GM21526 (cell line): ENCODE measurements around the gene FAM43B.

ENCODE experiments used
- ATAC-seq: cut with Tn5 transposase; IDR thresholded peaks from one replicate; pipeline ENCODE4 v1.9.1; 2021; ENCODE audit warnings: moderate library complexity; ENCODE audit not compliant: unreplicated experiment, low FRiP score

Gene FAM43B

DNA sequence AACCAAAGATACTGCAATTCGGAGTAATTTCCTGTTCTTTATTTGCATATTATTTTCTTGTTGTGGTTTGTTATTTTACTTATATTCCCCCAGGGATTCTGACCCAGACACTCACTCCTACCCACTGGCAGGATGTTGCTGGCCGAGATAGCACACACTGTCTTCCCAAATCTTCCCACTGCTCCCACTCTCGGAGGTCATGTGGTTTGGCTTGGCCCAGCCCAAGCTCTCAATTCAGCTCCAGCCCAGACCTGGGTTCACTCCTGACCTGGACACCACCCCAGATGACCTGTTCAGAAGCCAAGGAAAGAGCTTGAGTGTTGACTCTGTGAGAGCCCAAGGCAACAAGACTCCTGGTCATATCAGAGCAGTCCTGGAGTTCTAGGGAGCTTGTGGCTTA lies 1.2 kb upstream of the FAM43B start:
- ATAC-seq, result no peak

DNA sequence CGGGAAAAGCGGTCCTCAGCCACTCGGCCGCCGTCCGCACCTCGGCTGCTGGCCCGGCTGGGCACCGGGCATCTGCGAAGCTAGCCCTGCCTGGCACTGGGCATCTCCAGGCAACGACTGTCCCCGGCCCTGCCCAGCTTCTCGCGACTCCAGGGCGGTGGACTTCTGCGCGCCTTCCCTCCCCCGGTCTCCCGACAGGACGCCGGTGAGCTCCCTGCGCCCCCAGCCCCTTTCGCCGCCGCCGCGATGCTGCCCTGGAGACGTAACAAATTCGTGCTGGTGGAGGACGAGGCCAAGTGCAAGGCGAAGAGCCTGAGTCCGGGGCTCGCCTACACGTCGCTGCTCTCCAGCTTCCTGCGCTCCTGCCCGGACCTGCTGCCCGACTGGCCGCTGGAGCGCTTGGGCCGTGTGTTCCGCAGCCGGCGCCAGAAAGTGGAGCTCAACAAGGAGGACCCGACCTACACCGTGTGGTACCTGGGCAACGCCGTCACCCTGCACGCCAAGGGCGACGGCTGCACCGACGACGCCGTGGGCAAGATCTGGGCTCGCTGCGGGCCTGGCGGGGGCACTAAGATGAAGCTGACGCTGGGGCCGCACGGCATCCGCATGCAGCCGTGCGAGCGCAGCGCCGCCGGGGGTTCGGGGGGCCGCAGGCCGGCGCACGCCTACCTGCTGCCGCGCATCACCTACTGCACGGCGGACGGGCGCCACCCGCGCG lies 514 bp downstream of the FAM43B start:
- no peak for ATAC-seq

DNA sequence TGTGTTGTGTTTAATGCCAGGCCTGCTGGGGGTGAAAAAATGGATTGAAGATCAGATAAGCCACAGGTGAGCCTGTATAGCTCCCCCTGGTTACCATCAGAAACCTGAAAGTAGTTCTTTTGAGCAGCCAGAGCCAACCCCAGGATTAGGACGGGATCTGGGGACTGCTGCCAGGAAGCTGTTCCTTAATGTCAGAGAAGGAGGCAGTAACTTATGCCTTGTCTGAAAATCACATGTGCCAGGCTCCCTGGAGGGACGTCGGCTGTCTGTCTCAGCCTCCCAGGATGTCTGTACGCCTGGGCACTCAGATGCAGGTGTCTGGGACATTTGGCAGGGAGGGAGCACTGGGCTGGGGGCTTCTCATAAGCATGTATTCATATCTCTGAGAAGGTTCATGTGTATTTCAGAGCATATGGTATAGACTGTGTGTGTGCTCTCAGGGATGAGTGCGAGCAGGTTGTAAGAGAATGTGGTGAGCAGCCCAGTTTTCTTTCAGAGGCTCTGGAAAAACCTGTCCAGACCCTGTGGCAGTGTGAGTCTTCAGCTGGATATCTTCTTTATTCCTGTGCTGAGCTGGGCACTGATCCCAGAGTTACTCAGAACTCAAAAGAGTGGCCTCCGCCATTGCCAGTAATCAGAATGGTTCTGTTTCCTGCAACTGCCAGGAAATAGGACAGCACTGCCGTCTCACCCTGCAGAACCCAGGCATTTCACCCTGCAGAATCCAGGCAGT lies 2.8 kb downstream of the FAM43B start:
- no peak for ATAC-seq

DNA sequence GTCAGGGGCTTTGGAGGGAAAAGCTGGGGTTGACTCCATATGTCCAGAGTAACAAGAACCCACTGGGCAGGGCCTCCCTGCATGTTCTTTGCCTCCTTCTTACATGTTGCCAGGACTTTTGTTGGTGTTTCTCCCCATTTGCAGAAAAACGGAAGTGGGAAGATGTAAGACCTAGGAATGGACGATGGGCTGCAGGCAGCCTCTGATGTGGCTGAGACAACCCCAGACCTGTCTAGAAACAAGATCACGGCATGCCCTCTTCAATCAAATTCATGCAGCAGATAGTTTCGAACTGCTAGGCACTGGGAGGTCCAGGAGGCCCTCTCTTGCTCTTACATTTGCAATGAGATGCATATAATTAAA lies 3.4 kb downstream of the FAM43B start:
- no peak for ATAC-seq

DNA sequence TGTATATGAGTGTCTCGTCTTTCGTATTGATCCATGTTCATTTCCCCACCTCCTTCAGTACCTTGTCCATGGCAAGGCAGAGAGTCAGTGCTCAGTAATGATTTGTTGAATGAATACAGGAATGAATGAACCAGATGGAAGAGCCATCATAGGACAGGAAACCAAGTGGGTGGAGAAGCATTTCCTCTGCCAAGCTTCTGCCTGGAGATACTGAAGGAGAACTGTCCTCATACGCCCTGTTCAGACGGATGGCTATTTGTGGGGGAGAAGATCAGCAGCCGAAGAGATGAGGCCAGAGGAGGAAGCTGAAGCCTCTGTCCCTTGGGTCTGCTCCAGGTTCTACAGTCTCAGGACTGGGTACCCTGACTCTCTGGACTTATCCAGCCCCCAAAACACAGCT lies 5.8 kb downstream of the FAM43B start:
- no peak for ATAC-seq

DNA sequence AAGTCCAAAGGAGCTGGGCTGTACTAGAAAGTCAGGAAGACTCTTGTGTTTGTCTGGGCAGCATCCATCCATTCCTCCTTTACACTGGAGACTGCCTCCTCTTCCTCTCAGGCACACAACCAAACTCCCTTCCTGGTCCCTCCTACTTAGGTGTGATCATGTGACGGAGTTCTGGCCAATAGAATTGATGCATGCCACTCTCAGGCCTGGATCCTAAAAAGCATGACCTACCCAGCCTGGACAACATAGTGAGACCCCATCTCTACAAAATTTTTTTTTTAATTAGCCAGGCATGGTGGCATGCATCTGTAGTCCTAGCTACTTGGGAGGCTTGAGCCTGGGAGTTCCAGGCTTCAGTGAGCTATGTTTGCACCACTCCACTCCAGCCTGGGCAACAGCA lies 8.6 kb downstream of the FAM43B start:
- no peak for ATAC-seq

GRCh38 chr1:20565234-20565633 lies 12.9 kb downstream of the FAM43B start:
- no peak for ATAC-seq

- ATAC-seq, result no peak
Measured at GRCh38 chr1:20569523-20570098, 17.2 kb downstream of the FAM43B start.

DNA sequence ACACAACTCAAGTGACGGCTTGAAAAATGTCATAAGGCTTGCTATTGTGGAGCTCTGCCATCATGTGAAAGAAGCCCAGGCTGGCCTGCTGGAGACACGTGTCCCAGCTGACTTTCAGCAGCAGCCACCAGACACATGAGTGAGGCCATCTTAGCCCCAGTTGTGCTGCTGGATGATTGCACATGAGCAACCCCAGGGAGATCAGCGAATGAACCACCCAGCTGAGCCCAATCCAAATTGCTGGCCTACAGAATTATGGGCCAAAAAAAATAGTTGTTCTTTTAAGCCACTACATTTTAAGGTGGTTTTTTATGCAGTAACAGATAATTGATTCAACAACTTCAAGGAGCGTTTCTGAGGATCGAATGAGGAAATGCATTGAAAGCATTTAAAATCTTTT lies 19.1 kb downstream of the FAM43B start:
- ATAC-seq, result no peak

- no peak for ATAC-seq
Measured at GRCh38 chr1:20573987-20574386, 21.6 kb downstream of the FAM43B start.

DNA sequence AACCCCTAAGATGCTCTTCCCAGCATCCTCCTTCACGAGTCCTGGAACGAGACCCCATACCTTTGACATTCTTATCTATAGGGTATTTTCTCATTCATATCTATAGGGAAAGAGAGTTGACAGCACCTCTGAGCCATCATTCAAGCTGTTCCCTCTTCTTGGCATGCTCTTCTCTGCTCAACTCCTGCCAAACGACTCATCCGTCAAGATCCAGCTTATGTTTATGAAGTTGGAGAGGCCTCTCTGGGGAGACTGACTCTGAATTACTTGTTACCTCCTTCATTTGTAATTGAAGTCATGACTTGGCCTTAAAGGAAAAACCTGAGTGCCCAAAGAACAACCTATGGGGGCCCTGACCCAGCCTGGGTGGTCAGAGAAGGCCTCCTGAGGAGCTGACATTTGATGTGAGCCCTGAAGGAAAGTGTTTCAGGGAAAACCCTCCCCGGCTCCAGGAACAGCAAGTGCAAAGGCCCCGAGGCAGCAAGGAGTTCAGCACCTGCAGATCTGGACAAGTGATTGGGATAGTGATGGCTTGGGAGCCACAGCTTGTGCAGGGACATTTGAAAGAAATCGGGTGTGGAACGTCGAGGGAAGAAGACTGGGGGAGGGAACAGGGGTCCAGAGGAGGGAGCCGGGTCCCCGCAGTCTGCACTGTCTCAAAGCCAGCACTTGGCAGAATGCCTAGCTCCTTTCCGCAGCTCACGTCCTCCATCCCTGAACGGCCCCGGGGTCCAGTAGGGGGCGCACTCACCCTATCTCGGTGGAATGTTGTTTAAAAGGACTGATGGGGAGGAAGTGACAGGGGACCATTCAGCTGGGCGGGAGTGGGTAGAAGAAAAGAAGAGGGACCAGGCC lies 22.5 kb downstream of the FAM43B start:
- no peak for ATAC-seq

DNA sequence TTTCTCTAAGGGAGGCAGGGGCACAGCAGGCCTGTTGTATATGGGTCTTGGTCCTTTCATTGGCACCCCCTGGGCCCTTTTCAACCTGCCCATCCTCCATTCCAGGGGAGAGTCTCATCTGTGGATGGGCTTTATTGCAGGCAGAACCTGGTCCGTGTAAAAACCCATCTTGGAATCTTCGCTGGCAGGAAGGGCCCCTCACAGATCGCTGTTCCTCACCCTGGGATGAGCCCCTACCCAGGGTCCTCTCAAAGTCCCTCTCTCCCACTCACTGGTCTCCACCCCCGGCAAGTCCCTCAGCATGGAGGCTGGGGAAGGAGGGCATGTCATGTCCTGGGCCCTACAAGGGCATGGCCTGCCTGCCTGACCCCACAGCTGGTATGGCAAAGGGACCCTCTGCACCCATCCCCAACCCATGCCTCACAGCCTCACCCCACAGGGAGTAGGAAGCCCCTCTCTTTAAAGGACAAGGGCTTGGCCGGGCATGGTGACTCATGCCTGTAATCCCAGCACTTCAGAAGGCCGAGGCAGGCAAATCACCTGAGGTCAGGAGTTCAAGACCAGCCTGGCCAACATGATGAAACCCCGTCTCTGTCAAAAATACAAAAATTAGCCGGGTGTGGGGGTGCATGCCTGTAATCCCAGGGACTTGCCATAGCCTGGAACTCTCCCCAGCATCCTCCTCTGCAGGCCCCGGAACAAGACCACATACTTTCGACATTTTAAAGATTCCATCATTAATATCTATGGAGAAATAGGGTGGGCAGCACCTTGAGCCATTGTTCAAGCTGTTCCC lies 23.4 kb downstream of the FAM43B start:
- no peak for ATAC-seq

GRCh38 chr1:20578062-20578461 lies 25.7 kb downstream of the FAM43B start:
- no peak for ATAC-seq

GRCh38 chr1:20578721-20579395 lies 26.5 kb downstream of the FAM43B start:
- ATAC-seq, result no peak

DNA sequence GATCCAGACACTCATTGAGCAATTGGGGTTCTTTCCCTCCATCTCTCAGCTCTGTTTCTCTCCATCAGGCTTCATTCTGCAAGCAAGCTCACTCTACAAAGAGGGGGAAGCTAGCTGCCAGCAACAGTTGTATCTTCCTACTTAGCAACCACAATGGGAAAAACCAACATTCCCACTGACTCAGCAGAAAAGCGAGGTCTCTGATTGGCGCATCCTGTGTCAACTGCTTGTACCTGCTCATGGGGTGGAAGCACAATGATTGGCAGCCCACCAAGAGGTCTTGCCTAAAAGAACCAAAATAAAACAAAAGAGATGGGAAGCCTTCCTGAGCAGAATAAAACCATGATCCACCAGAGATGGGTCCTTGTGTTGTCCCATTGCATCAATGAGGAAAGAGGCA lies 32.5 kb downstream of the FAM43B start:
- ATAC-seq, result no peak

- no peak for ATAC-seq
Measured at GRCh38 chr1:20586953-20587660, 34.7 kb downstream of the FAM43B start.

GRCh38 chr1:20587661-20588053 lies 35.3 kb downstream of the FAM43B start:
- ATAC-seq, result no peak

- no peak for ATAC-seq
Measured at GRCh38 chr1:20588634-20589225, 36.4 kb downstream of the FAM43B start, which contains the start of gene CDA. TSS of gene CDA (plus strand) at chr1:20589097. CDS start at chr1:20589130, 33 bp downstream.
